ENCODE results near the gene CCDC154. TPM values are rescaled to one million over a fixed set of nuclear protein-coding genes. Genes with fewer than 3 reads are reported as not detected.

CCDC154 gene
- total and polyA plus RNA-seq, 2 donors (not counting 1 experiment from before 2014, with no cell fraction given), result 12.4 to 22.9 TPM

GRCh38 chr16:1477033-1477432 lies 32.7 kb upstream of the CCDC154 start:
- no peak for TF ChIP-seq EZH2 (IDR thresholded peaks at IDR 0.05; ENCODE audit: borderline replicate concordance, insufficient read depth, low read depth, low read length, poor library complexity, severe bottlenecking)
- TF ChIP-seq, protein P1, sequence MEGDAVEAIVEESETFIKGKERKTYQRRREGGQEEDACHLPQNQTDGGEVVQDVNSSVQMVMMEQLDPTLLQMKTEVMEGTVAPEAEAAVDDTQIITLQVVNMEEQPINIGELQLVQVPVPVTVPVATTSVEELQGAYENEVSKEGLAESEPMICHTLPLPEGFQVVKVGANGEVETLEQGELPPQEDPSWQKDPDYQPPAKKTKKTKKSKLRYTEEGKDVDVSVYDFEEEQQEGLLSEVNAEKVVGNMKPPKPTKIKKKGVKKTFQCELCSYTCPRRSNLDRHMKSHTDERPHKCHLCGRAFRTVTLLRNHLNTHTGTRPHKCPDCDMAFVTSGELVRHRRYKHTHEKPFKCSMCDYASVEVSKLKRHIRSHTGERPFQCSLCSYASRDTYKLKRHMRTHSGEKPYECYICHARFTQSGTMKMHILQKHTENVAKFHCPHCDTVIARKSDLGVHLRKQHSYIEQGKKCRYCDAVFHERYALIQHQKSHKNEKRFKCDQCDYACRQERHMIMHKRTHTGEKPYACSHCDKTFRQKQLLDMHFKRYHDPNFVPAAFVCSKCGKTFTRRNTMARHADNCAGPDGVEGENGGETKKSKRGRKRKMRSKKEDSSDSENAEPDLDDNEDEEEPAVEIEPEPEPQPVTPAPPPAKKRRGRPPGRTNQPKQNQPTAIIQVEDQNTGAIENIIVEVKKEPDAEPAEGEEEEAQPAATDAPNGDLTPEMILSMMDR (IDR thresholded peaks at IDR 0.05), result no peak
- Histone ChIP-seq H3K36me3 (replicated peaks in 1 of 2; ENCODE audit: control extremely low read depth in 1 of 2, control insufficient read depth in 1 of 2, extremely low read depth in 1 of 2, insufficient read depth in 2 of 2, low read length in 1 of 2) (no peaks in the 10 kb centered on the region), H3K27ac (ENCODE audit: low read length in 2 of 2) (no peak overlapping the region), H3K79me2 (ENCODE audit: control insufficient read depth, insufficient read depth, low read length) (peaks cover 56% of the 10 kb centered on the region), H2AFZ (ENCODE audit: insufficient read depth, low read depth, low read length, poor library complexity, severe bottlenecking) (no peak overlapping the region), H3K9me3 (ENCODE audit: control extremely low read depth in 1 of 3, control insufficient read depth in 2 of 3, insufficient read depth in 1 of 3, low read length in 2 of 3) (peaks cover 0 to 27% (median 0%) of the 10 kb centered on the region in 3 donors), H3K9ac (ENCODE audit: low read length) (no peak overlapping the region), H3K4me1 (ENCODE audit: control insufficient read depth in 2 of 2, insufficient read depth in 2 of 2, low read length in 2 of 2) (peaks cover 46 to 62% of the 10 kb centered on the region in 2 donors), H3K27me3 (replicated peaks in 1 of 4; ENCODE audit: control extremely low read depth in 1 of 4, control insufficient read depth in 3 of 4, insufficient read depth in 4 of 4, low read length in 3 of 4) (no peaks in the 10 kb centered on the region), H3K4me3 (ENCODE audit: control extremely low read depth in 1 of 5, extremely low read depth in 1 of 5, insufficient read depth in 1 of 5, low read depth in 2 of 5, low read length in 4 of 5) (no peak overlapping the region), H4K20me1 (ENCODE audit: control insufficient read depth, insufficient read depth, low read length, poor library complexity, severe bottlenecking) (peaks cover 9% of the 10 kb centered on the region), H3K4me2 (replicated peaks; ENCODE audit: low read depth, low read length, poor library complexity, severe bottlenecking) (no peak overlapping the region)
- Mint-ChIP-seq H3K27me3 (no peaks in the 10 kb centered on the region), H3K27ac (no peak overlapping the region), H3K4me3 (no peak overlapping the region), H3K4me1 (peaks cover 49% of the 10 kb centered on the region), H3K9me3 (ENCODE audit: insufficient read depth) (no peaks in the 10 kb centered on the region)
- ChIA-PET POLR2A (no interaction called here), CTCF (no interaction called here)
- WGBS (ENCODE audit: insufficient coverage), result 98% methylated on average over 9 of the region's 10 CpGs
- intact Hi-C loops (cut with micrococcal nuclease), result no loop called here
- ATAC-seq (ENCODE audit: low read depth) (no peak), DNase-seq (no peak)

GRCh38 chr16:1475552-1476114 lies 31.3 kb upstream of the CCDC154 start:
- Mint-ChIP-seq H3K4me1 (peaks cover 51% of the 10 kb centered on the region), H3K9me3 (ENCODE audit: insufficient read depth) (no peaks in the 10 kb centered on the region), H3K4me3 (peak overlapping the region; percentile 88), H3K27me3 (no peaks in the 10 kb centered on the region), H3K27ac (peak overlapping the region; percentile 93)
- intact Hi-C loops (cut with micrococcal nuclease), result loop anchor here (1.0 to 2.0 kb wide), 4 partner anchors 17 to 231 kb away; partner anchors contain the start of genes MAPK8IP3, TELO2 and UNKL
- Histone ChIP-seq H3K36me3 (replicated peaks in 1 of 2; ENCODE audit: control extremely low read depth in 1 of 2, control insufficient read depth in 1 of 2, extremely low read depth in 1 of 2, insufficient read depth in 2 of 2, low read length in 1 of 2) (no peaks in the 10 kb centered on the region), H3K4me1 (ENCODE audit: control insufficient read depth in 2 of 2, insufficient read depth in 2 of 2, low read length in 2 of 2) (peaks cover 45 to 62% of the 10 kb centered on the region in 2 donors), H4K20me1 (ENCODE audit: control insufficient read depth, insufficient read depth, low read length, poor library complexity, severe bottlenecking) (peaks cover 19% of the 10 kb centered on the region), H3K4me3 (ENCODE audit: control extremely low read depth in 1 of 5, extremely low read depth in 1 of 5, insufficient read depth in 1 of 5, low read depth in 2 of 5, low read length in 4 of 5) (peak overlapping the region; percentile 55 to 80 (median 70)), H2AFZ (ENCODE audit: insufficient read depth, low read depth, low read length, poor library complexity, severe bottlenecking) (peak overlapping the region; percentile 90), H3K4me2 (replicated peaks; ENCODE audit: low read depth, low read length, poor library complexity, severe bottlenecking) (peak overlapping the region; percentile 97), H3K27ac (ENCODE audit: low read length in 2 of 2) (peak overlapping the region; percentile 88 to 96), H3K9ac (ENCODE audit: low read length) (peak overlapping the region; percentile 82), H3K27me3 (replicated peaks in 1 of 4; ENCODE audit: control extremely low read depth in 1 of 4, control insufficient read depth in 3 of 4, insufficient read depth in 4 of 4, low read length in 3 of 4) (no peaks in the 10 kb centered on the region), H3K9me3 (ENCODE audit: control extremely low read depth in 1 of 3, control insufficient read depth in 2 of 3, insufficient read depth in 1 of 3, low read length in 2 of 3) (peaks cover 0 to 13% (median 0%) of the 10 kb centered on the region in 3 donors), H3K79me2 (ENCODE audit: control insufficient read depth, insufficient read depth, low read length) (peaks cover 70% of the 10 kb centered on the region)
- DNase-seq (no peak), ATAC-seq (ENCODE audit: low read depth) (no peak)
- ChIA-PET POLR2A (interaction anchor here (1.0 kb wide), 1 partner anchor 17 kb away, joined by 5 read pairs; the partner anchor contains the start of gene TELO2), CTCF (interaction anchor here (0.7 kb wide), 1 partner anchor 16 kb away, joined by 4 read pairs; no protein-coding TSS in a partner anchor)
- 59% methylated on average over 14 of the region's 15 CpGs for WGBS (ENCODE audit: insufficient coverage)
- TF ChIP-seq, protein P1 (IDR thresholded peaks at IDR 0.05), result no peak
